Ovary (tissue), 3 donors: ENCODE results near the gene ARHGEF19.
"Not testable (repeated sequence)": the region's sequence is repeated elsewhere in the genome, so short reads cannot be mapped to it uniquely, and the experiment has no call there.

Experiments
- CTCF ChIP-seq, 3 donors: fragments of 450-650 bp in 2 of 3; fragments of 200-600 bp in 1 of 3; IDR thresholded peaks; one replicate each; pipeline versions ENCODE4 v1.5.1 to v1.8.0; 2016 to 2022; ENCODE audit warnings: antibody characterized with exemption in 3 of 3, mild to moderate bottlenecking in 1 of 3
- EP300 ChIP-seq: sonication (generic); formaldehyde crosslinking; IDR thresholded peaks from one replicate; pipeline ENCODE4 v1.6.1; 2017; ENCODE audit warnings: antibody characterized with exemption
- POLR2A ChIP-seq: fragments of 450-650 bp; IDR thresholded peaks from one replicate; pipeline ENCODE4 v1.6.1; 2017; ENCODE audit warnings: antibody characterized with exemption, mild to moderate bottlenecking, moderate library complexity
- donor health status: DM: no; HTN: no; CAD: no.

DNA sequence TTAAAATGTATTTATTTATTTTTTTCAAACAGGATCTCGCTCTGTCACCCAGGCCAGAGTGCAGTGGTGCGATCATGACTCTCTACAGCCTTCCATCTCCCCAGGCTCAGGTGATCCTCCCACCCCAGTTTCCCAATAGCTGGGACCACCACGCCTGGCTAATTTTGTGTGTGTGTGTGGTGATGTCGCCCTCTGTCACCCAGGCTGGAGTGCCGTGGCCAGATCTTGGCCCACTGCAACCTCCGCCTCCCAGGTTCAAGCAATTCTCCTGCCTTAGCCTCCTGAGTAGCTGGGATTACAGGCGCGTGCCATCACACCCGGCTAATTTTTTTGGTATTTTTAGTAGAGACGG, 44.3 kb downstream of the ARHGEF19 start:
- TF ChIP-seq EP300; CTCF (IDR thresholded peaks at IDR 0.05); POLR2A: not testable (repeated sequence)
